ENCODE data around the gene ATIC. TPM values are rescaled to one million over a fixed set of nuclear protein-coding genes. Genes with fewer than 3 reads are reported as not detected.
A peak's percentile ranks its signal among the peaks of the same experiment; 100 is the strongest.

Gene ATIC
- total RNA-seq, 1 donor from 2014 or later, result 77.7 TPM

GRCh38 chr2:215371915-215372897, 60.3 kb downstream of the ATIC start:
- peak overlapping the region; percentile 96 for H3K27ac Mint-ChIP-seq (ENCODE audit: unreplicated experiment)

GRCh38 chr2:215372968-215373649, 61.2 kb downstream of the ATIC start:
- no peak for TF ChIP-seq CTCF (IDR thresholded peaks at IDR 0.05)
- DNase-seq (ENCODE audit: low spot score), result no peak
- Mint-ChIP-seq H3K27ac (ENCODE audit: unreplicated experiment) (peak overlapping the region; percentile 88), H3K4me3 (ENCODE audit: unreplicated experiment) (no peak overlapping the region), H3K4me1 (ENCODE audit: low read depth) (peaks cover 81% of the 10 kb centered on the region), H3K9me3 (ENCODE audit: low read depth) (no peaks in the 10 kb centered on the region), H3K27me3 (ENCODE audit: low read depth) (no peaks in the 10 kb centered on the region), H3K36me3 (ENCODE audit: low read depth) (peaks cover 83% of the 10 kb centered on the region)

More at GRCh38 chr2:215371915-215372897, 60.3 kb downstream of the ATIC start:
- Mint-ChIP-seq H3K36me3 (ENCODE audit: low read depth) (peaks cover 84% of the 10 kb centered on the region), H3K9me3 (ENCODE audit: low read depth) (no peaks in the 10 kb centered on the region), H3K4me3 (ENCODE audit: unreplicated experiment) (no peak overlapping the region), H3K27me3 (ENCODE audit: low read depth) (no peaks in the 10 kb centered on the region), H3K4me1 (ENCODE audit: low read depth) (peaks cover 82% of the 10 kb centered on the region)
- DNase-seq (ENCODE audit: low spot score), result no peak
- no peak for TF ChIP-seq CTCF (IDR thresholded peaks at IDR 0.05)

- Mint-ChIP-seq H3K36me3 (ENCODE audit: low read depth) (peaks cover 87% of the 10 kb centered on the region), H3K4me3 (ENCODE audit: unreplicated experiment) (no peak overlapping the region), H3K27ac (ENCODE audit: unreplicated experiment) (peak overlapping the region; percentile 88), H3K4me1 (ENCODE audit: low read depth) (peaks cover 86% of the 10 kb centered on the region), H3K9me3 (ENCODE audit: low read depth) (no peaks in the 10 kb centered on the region), H3K27me3 (ENCODE audit: low read depth) (no peaks in the 10 kb centered on the region)
- no peak for DNase-seq (ENCODE audit: low spot score)
- TF ChIP-seq CTCF (IDR thresholded peaks at IDR 0.05), result no peak
Observed at GRCh38 chr2:215374002-215374401, 62.1 kb downstream of the ATIC start.

- Mint-ChIP-seq H3K36me3 (ENCODE audit: low read depth) (peaks cover 85% of the 10 kb centered on the region), H3K27ac (ENCODE audit: unreplicated experiment) (peak overlapping the region; percentile 88)
Observed at GRCh38 chr2:215374642-215375466, 63.0 kb downstream of the ATIC start.

More at GRCh38 chr2:215374642-215375466, 63.0 kb downstream of the ATIC start:
- no peaks in the 10 kb centered on the region for H3K9me3 Mint-ChIP-seq (ENCODE audit: low read depth)
- H3K4me1 Mint-ChIP-seq (ENCODE audit: low read depth), result peaks cover 84% of the 10 kb centered on the region
- DNase-seq (ENCODE audit: low spot score), result no peak
- H3K4me3 Mint-ChIP-seq (ENCODE audit: unreplicated experiment), result peak overlapping the region; percentile 2
- TF ChIP-seq CTCF (IDR thresholded peaks at IDR 0.05), result no peak
- H3K27me3 Mint-ChIP-seq (ENCODE audit: low read depth), result no peaks in the 10 kb centered on the region
